ENCODE data around the gene TRAPPC5.
A peak's percentile ranks its signal among the peaks of the same experiment; 100 is the strongest.

Gene TRAPPC5

DNA sequence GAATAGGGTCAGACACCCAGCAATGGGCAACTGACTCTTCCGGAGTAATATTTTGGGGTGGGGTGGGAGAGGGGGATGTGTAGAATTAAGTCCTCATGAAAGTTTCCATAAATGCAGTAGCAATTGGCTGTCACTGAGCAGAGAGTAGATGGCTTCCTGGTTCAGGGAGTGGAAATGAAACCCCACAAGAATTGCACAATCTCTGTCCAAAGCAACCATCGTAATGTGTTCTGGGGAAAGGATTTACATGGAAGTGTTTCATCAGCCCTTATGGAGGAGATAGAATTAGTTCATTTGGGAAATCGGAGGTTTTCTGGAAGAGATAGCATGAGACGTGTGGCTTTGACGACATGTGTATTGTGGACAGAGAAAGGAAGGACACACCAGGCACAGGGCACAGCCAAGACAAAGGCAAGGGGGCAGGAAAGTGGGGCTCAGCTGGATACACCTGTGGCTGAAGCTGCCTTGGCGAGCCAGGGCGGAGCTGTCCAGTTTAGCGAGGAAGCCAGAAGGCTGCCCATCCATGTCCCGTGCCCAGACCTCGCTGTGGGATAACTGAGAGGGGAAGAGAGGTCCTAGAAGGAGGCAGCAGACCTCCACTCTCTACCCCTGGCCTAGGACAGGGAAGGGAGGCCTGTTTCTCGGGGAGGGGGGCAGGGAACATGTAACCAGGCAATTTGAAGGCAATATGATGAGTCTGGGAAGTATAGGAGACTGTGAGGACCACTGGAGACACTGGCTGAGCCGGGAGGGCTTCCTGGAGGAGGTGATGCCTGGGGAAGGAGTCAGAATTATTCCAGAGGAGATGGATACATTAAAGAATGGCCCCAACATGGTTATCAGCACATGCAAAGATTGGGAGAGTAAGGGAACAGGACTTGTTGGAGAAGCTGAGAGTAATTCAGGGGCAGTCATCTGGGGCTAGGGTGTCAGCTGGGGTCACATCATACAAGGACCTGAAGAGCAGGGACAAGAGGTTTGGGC is 53.9 kb downstream of the TRAPPC5 start:
- DNase-seq, result peak; percentile 14

DNA sequence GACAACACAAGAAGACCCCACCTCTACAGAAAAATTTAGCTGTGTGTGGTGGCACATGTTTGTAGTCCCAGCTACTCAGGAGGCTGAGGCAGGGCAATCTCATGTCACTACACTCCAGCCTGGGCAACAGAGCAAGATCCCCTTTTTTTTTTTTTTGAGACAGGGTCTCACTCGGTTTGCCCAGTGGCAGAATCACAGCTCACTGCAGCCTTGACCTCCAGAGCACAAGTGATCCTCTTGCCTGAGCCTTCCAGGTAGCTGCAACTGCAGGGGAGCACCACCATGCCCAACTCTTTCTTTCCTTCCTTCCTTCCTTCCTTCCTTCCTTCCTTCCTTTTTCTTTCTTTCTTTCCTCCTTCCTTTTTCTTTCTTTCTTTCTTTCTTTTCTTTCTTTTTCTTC is 55.5 kb downstream of the TRAPPC5 start:
- no peak for DNase-seq

DNA sequence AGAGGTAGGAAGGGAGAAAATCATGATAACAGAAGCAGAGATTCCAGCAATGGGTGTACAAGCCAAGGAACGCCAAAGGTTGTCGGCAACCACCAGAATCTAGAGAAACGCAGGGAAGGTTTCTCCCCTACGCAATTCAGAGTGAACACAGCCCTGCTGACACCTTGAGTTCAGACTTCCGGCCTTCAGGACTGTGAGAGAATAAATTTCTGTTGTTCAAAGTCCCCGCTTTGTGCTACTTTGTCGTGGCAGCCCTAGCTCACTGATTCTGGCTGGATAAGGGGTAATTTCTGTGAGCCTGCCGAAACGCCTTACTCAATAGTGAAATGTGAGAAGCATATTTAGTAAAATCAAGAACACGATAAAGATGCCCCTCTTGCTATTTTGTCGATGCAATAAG is 56.6 kb downstream of the TRAPPC5 start:
- no peak for DNase-seq

All from hematopoietic multipotent progenitor cell treated with erythropoietin and hydrocortisone succinate and interleukin-3 and kit ligand, for 6 days (in vitro differentiated cells).